NCI-H2227 (cell line): ENCODE data around the gene SORBS1.
"Not testable (repeated sequence)": the region's sequence is repeated elsewhere in the genome, so short reads cannot be mapped to it uniquely, and the experiment has no call there.

Experiments used
- DNase-seq: peaks from one replicate; lab custom pipeline; 2025; ENCODE audit not compliant: unreplicated experiment; lab: John Stamatoyannopoulos, UW

The SORBS1 gene

GRCh38 chr10:95354110-95354509 lies 207.1 kb downstream of the SORBS1 start:
- no peak for DNase-seq

DNA sequence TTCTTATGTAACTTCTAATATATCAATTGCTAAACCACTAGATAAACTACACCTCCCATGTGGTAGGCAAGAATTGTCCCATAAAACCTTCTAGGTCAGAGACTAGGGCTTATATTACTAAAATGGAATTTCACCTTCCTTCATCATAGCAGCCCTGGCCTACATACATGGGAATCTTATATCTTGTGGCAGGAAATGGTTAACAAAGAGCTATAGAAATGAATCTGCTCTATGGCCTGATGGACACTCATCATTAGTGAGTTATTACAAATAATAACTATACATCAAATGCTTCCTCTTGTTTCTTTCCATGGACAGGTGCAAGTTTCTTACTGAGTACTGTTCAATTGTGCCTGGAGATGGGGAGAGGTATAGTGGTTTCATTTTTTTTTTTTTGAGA lies 208.0 kb downstream of the SORBS1 start:
- no peak for DNase-seq

DNA sequence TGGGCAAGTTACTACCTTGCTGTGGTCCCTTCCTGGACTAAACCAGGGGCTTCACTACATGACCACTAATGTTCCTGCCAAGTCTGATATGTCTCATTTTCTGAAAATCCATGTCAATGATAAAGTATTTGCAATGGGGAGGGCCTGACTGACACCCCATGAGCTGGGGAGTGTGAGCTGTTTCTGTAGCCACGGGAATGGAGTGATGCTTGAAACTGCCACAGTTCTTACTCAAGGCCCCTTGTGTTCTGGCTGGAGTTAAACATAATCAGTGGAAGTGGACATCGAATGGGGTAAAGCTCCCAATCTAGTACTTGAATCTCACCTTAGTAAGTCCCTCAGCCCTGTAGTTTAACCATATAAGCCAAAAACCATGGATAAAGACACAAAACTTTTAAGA lies 208.5 kb downstream of the SORBS1 start:
- DNase-seq, result no peak

DNA sequence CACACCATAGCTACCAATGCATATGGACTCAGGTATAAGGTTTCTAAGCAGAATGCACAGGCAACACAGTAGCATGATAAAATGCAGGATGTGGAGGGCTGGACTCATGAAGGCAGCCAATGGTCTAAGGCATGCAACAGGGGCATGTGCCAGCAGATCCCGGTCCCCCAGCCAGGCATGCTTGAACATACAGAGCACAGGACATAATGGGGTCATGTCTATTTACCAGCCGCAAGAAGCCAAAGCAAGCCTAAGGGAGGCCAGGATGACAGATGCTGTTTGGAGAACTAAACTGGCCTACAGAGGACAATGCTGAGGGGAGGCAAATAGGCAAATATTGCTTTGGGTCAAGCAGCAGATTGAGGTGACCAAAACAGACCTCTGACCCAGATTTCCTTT lies 210.3 kb downstream of the SORBS1 start:
- DNase-seq, result no peak

DNA sequence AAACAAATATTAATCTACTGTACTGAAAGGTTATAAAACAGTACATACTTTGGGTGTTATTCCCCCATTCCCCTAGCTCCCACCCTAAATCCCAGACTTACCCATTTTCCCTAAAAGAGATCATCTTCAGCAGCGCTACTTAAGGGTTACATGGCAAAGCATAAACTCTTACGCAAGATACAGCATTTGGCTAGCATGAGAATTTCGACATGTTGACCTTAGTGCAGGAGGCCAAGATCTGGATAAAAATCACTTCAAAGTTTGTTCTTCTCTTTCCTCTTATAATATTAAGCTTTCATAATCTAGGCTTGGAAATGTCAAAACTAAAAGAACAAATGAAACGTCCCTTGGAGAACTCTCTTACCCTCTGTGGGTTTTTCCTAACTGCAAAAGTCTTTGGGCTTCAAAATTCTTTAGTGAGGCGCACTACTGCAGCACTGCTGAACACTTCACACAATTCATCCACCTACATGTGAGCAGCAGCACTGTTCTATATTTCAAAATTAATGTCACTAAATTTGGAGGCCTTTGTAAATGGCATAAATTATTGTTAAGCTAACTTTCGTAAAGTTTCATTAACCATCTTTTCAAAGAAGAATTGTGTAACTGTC lies 210.8 kb downstream of the SORBS1 start:
- no peak for DNase-seq

DNA sequence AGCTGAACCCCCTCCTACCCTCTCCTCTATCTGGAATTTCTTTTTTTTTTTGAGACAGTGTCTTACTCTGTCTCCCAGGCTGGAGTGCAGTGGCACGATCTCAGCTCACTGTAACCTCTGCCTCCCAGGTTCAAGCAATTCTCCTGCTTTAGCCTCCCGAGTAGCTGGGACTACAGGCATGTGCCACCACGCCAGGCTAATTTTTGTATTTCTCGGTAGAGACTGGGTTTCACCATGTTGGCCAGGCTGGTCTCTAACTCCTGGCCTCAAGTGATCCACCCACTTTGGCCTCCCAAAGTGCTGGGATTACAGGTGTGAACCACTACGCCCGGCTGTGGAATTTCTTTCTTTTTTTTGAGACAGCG lies 213.8 kb downstream of the SORBS1 start:
- not testable (repeated sequence) for DNase-seq

- no peak for DNase-seq
Observed at GRCh38 chr10:95346715-95347401, 214.3 kb downstream of the SORBS1 start.

GRCh38 chr10:95343573-95343972 lies 217.6 kb downstream of the SORBS1 start:
- no peak for DNase-seq

DNA sequence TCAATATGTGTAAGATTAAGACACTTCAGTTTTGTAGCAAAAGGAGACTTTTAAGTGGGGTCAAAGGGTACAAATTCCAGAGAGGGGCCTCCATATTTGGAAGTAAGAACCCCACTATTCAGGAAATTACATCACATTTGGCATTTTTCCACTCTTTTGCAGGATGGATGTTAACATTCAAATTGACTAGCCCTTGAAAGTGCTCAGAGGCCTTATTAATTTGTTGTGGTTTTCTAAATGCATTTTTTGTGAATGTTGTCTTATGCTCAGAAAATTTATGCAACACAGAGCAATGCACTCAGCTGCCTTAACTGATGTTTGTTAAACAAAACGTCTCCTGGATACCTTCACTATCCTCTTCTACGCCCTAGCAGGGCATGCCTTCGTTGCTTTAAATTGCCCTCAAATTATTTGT lies 219.4 kb downstream of the SORBS1 start:
- no peak for DNase-seq

DNA sequence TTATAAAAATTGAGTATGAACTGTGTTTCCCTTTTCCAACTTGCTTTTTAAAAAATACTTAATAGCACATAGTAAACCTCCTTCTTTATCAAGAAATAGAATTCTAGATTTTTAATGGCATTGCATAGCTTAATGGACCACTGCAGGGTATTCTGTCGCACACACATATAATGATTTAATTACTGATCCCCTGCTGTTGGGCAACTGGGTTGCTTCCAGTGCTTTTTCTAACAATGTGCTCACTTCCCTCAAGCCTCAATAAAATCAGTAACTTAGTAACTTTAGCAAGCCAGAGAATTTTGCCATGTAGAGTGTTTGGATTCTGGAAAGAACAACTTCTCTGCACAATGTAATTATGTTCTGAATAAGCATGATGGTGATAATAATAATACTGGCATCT lies 221.3 kb downstream of the SORBS1 start:
- no peak for DNase-seq

DNA sequence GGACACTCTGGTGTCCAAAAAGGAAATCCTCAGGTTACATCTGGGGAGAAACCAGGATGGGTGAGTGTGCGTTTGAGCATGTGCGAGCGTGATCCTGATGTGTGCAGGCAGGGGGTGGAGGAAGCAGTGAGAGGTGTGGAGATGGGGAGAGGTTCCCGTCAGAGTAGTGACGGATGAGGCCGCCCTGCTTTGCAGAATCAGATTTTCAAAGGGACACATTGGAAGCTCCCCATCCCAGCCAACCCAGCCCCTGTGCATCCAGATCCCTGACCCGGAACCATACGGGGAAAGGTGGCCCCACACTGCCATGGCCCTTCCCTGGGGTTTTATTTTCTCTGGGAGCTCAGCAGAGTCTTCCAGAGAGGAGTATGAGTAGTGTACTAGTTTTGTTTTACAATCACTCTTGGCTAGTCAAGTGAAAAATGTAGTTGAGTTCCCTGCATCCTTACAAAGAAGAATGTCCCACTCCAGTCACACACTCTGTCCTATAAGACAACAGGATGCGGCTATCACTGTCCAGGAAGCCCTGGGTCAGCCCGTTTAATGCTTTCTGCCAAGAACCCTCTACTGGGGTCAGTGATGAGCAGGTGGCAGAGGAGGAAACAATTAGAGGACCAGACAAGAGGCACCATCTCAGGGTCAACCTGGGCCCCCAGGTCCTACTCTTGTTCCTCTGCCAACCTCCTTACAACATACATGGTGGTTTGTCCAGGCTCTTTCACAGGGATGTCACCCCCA lies 223.6 kb downstream of the SORBS1 start:
- DNase-seq, result no peak

GRCh38 chr10:95336702-95337101 lies 224.5 kb downstream of the SORBS1 start:
- no peak for DNase-seq

DNA sequence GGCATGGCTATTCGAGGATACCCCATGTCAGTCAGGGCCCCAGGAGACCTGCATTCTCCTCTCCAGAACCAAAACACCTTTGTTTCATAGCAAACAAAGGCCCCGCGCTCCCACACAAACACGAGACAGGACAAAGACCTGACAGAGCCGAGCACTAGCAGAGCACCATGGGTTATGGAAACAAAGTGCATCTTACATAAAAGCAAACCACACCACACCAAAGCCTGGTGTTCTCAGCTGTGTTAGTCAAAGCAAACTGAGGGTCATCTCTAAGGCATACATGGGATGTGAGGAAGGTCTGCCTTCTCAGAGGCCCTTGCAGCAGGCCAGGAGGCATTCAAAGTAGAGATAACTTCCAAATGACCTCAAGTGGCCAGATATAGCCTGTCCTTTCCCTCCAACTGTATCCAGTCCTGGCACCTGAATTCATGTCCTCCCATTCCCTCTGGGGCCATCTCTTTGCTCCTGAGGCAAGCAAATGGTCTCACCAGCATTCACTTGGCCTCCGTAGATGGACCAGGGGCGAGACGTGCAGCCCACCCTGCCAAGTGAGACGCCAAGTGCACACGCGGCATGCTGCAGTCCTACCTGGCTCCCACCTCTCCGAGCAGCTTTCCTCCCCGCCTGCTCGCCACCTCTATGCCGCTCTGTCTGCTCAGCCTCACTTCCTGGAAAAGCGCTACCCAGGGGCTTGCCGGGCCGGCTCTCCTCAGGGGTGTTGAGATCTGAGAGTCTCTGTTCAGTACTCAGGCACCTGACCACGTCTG lies 225.1 kb downstream of the SORBS1 start:
- DNase-seq, result no peak

DNA sequence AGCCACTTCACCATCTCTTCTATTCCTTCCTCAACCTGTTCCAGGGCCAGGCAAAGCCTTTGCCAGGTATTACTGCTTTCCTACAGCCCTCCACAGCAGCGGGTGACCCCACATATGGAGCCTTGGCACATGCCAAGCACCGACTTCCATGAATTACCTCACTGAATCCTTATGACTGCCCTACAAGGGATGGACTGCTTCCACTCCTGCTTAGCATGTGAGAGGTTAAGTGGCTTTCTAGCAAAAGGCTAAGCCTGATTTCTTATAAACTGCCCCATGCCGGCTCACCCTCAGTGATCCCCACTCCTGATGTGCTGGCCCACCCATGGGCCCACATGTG lies 226.4 kb downstream of the SORBS1 start:
- DNase-seq, result no peak

GRCh38 chr10:95333997-95334804 lies 227.0 kb downstream of the SORBS1 start:
- DNase-seq, result no peak

DNA sequence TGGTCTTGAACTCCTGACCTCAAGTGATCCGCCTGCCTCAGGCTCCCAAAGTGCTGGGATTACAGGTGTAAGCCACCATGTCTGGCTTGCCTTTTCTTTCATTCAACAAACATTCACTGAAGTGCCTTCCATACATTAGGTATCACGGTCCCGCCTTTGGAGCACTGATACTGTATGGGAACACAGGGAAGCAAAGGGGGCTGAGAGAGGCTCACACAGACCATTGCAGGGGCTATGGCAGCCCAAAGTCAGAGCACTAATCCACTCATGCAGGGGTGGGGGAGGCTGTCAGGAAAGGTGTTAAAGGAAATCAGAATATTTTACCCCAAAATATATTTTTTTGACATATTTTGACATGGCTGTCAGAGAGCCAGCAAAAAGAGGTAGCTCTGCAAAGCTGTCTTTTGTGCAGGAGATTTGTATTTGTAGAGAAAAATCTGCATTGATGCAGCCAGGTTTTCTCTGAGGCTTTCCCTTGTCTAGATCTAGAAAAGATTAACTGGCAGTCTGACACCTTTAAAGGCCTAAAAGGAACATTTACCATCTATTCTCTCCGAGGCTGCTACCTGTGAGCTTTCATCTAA lies 228.4 kb downstream of the SORBS1 start:
- no peak for DNase-seq

GRCh38 chr10:95331596-95332130 lies 229.5 kb downstream of the SORBS1 start:
- DNase-seq, result no peak

GRCh38 chr10:95330966-95331453 lies 230.2 kb downstream of the SORBS1 start:
- no peak for DNase-seq

- no peak for DNase-seq
Observed at GRCh38 chr10:95329296-95329695, 231.9 kb downstream of the SORBS1 start.

DNA sequence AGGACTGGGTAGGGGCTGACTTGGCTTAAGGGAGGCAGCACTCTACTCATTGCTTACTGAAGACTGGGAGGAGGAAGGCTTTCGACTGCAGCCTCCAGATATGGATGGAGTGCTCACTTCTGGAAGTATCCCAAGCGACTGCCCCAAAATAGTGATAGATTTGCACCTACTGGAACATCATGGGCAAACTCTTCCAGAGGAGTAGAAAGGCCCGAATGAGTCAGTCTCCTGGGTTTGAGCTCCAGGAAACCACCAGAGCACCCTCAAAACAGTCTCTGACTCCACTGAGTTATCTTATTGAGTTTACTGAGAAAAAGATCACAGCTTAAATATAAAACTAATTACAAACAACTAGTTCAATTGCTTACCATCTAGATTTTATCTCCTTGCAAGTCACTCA lies 233.2 kb downstream of the SORBS1 start:
- no peak for DNase-seq
